Activated T-helper 9 cell treated with anti-CD3 and anti-CD28 coated beads, Interleukin-2, amount 50 U/mL, for 16 hours (primary cell): ENCODE results near the gene ZNF611.
"Not testable (repeated sequence)": the region's sequence is repeated elsewhere in the genome, so short reads cannot be mapped to it uniquely, and the experiment has no call there.

Source experiments
- DNase-seq: peaks from one replicate; pipeline ENCODE4 v3.0.0-alpha.2; 2020; ENCODE audit warnings: low read depth

Gene ZNF611

GRCh38 chr19:52716522-52716921 is 18.3 kb downstream of the ZNF611 start:
- no peak for DNase-seq

- DNase-seq, result not testable (repeated sequence)
Observed at GRCh38 chr19:52715902-52716301, 18.9 kb downstream of the ZNF611 start.

GRCh38 chr19:52715330-52715729 is 19.5 kb downstream of the ZNF611 start:
- DNase-seq, result not testable (repeated sequence)

- not testable (repeated sequence) for DNase-seq
Observed at GRCh38 chr19:52713051-52713450, 21.8 kb downstream of the ZNF611 start.

- not testable (repeated sequence) for DNase-seq
Observed at GRCh38 chr19:52711661-52712060, 23.2 kb downstream of the ZNF611 start.

- no peak for DNase-seq
Observed at GRCh38 chr19:52710538-52710937, 24.3 kb downstream of the ZNF611 start.

- not testable (repeated sequence) for DNase-seq
Observed at GRCh38 chr19:52705615-52706014, 29.2 kb downstream of the ZNF611 start.

GRCh38 chr19:52703917-52704316 is 30.9 kb downstream of the ZNF611 start:
- DNase-seq, result no peak

GRCh38 chr19:52700673-52701072 is 34.2 kb downstream of the ZNF611 start:
- no peak for DNase-seq

- DNase-seq, result not testable (repeated sequence)
Observed at GRCh38 chr19:52699555-52699954, 35.3 kb downstream of the ZNF611 start.

GRCh38 chr19:52695996-52696395 is 38.8 kb downstream of the ZNF611 start:
- DNase-seq, result no peak

GRCh38 chr19:52694921-52695320 is 39.9 kb downstream of the ZNF611 start:
- DNase-seq, result no peak

GRCh38 chr19:52694281-52694680 is 40.6 kb downstream of the ZNF611 start:
- DNase-seq, result not testable (repeated sequence)

GRCh38 chr19:52692431-52693008 is 42.3 kb downstream of the ZNF611 start:
- no peak for DNase-seq

GRCh38 chr19:52691737-52692136 is 43.1 kb downstream of the ZNF611 start:
- DNase-seq, result no peak

GRCh38 chr19:52691215-52691610 is 43.6 kb downstream of the ZNF611 start:
- no peak for DNase-seq

- DNase-seq, result peak; percentile 89
Observed at GRCh38 chr19:52690369-52691214, 44.3 kb downstream of the ZNF611 start.

- peak; percentile 3 for DNase-seq
Observed at GRCh38 chr19:52689843-52690368, 44.9 kb downstream of the ZNF611 start.

- DNase-seq, result not testable (repeated sequence)
Observed at GRCh38 chr19:52688925-52689796, 45.7 kb downstream of the ZNF611 start.

GRCh38 chr19:52688335-52688734 is 46.5 kb downstream of the ZNF611 start:
- DNase-seq, result no peak

GRCh38 chr19:52687684-52688083 is 47.2 kb downstream of the ZNF611 start:
- DNase-seq, result no peak

GRCh38 chr19:52685811-52686210 is 49.0 kb downstream of the ZNF611 start:
- no peak for DNase-seq
